Right renal cortex interstitium (tissue), 3 donors: ENCODE results near the gene SVEP1. TPM values are rescaled to one million over a fixed set of nuclear protein-coding genes. Genes with fewer than 3 reads are reported as not detected.
"Not testable (repeated sequence)": the region's sequence is repeated elsewhere in the genome, so short reads cannot be mapped to it uniquely, and the experiment has no call there.

Source experiments
- DNase-seq, 3 donors: peaks; one replicate each; pipeline ENCODE4 v3.0.0-alpha.2; 2013; ENCODE audit warnings: low read depth in 3 of 3, low spot score in 2 of 3
- polyA plus RNA-seq, 3 donors: library from polyadenylated mRNA; unstranded; fragments of 120-200 nt; gene quantifications; one replicate each; pipeline ENCODE4 v1.2.1, GENCODE V29; 2013; ENCODE audit not compliant: insufficient read length in 3 of 3

The SVEP1 gene
- polyA plus RNA-seq, 3 donors = 6.1 to 8.0 (median 7.0) TPM

- DNase-seq = no peak
Measured at GRCh38 chr9:110580850-110581249, 1.3 kb upstream of the SVEP1 start.

GRCh38 chr9:110579862-110580219, 300 bp upstream of the SVEP1 start:
- DNase-seq = no peak

- no peak for DNase-seq
Measured at GRCh38 chr9:110578575-110579033, 937 bp downstream of the SVEP1 start.

GRCh38 chr9:110575945-110576344, 3.6 kb downstream of the SVEP1 start:
- no peak for DNase-seq

- no peak for DNase-seq
Measured at GRCh38 chr9:110575169-110575568, 4.4 kb downstream of the SVEP1 start.

- no peak for DNase-seq
Measured at GRCh38 chr9:110573305-110573704, 6.2 kb downstream of the SVEP1 start.

- DNase-seq = no peak
Measured at GRCh38 chr9:110571801-110572483, 7.6 kb downstream of the SVEP1 start.

GRCh38 chr9:110566156-110566555, 13.4 kb downstream of the SVEP1 start:
- no peak for DNase-seq

- DNase-seq = no peak
Measured at GRCh38 chr9:110561826-110562225, 17.7 kb downstream of the SVEP1 start.

- no peak for DNase-seq
Measured at GRCh38 chr9:110559869-110560268, 19.7 kb downstream of the SVEP1 start.

GRCh38 chr9:110555551-110556331, 23.8 kb downstream of the SVEP1 start:
- peak in 2 of 3 donors; percentile 41 to 42 for DNase-seq

GRCh38 chr9:110546411-110546871, 33.1 kb downstream of the SVEP1 start:
- no peak for DNase-seq

GRCh38 chr9:110545705-110546104, 33.8 kb downstream of the SVEP1 start:
- DNase-seq = no peak

GRCh38 chr9:110543631-110544051, 35.9 kb downstream of the SVEP1 start:
- no peak for DNase-seq

- DNase-seq = no peak
Measured at GRCh38 chr9:110541950-110542349, 37.6 kb downstream of the SVEP1 start.

- no peak for DNase-seq
Measured at GRCh38 chr9:110538647-110539041, 40.9 kb downstream of the SVEP1 start.

GRCh38 chr9:110537841-110538646, 41.5 kb downstream of the SVEP1 start:
- no peak for DNase-seq

GRCh38 chr9:110536822-110537221, 42.7 kb downstream of the SVEP1 start:
- DNase-seq = no peak

- DNase-seq = not testable (repeated sequence)
Measured at GRCh38 chr9:110534162-110534561, 45.4 kb downstream of the SVEP1 start.

GRCh38 chr9:110532908-110533665, 46.5 kb downstream of the SVEP1 start:
- no peak for DNase-seq
